ENCODE measurements around the gene PARVA.

- no peak for TF ChIP-seq CTCF (IDR thresholded peaks at IDR 0.05)
- TF ChIP-seq, protein P1, sequence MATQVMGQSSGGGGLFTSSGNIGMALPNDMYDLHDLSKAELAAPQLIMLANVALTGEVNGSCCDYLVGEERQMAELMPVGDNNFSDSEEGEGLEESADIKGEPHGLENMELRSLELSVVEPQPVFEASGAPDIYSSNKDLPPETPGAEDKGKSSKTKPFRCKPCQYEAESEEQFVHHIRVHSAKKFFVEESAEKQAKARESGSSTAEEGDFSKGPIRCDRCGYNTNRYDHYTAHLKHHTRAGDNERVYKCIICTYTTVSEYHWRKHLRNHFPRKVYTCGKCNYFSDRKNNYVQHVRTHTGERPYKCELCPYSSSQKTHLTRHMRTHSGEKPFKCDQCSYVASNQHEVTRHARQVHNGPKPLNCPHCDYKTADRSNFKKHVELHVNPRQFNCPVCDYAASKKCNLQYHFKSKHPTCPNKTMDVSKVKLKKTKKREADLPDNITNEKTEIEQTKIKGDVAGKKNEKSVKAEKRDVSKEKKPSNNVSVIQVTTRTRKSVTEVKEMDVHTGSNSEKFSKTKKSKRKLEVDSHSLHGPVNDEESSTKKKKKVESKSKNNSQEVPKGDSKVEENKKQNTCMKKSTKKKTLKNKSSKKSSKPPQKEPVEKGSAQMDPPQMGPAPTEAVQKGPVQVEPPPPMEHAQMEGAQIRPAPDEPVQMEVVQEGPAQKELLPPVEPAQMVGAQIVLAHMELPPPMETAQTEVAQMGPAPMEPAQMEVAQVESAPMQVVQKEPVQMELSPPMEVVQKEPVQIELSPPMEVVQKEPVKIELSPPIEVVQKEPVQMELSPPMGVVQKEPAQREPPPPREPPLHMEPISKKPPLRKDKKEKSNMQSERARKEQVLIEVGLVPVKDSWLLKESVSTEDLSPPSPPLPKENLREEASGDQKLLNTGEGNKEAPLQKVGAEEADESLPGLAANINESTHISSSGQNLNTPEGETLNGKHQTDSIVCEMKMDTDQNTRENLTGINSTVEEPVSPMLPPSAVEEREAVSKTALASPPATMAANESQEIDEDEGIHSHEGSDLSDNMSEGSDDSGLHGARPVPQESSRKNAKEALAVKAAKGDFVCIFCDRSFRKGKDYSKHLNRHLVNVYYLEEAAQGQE (IDR thresholded peaks at IDR 0.05; ENCODE audit: insufficient read depth in 1 of 2, low read depth in 2 of 2, low read length in 1 of 2), result no peak
- TF ChIP-seq POLR2AphosphoS5 (IDR thresholded peaks at IDR 0.05; ENCODE audit: low read depth, low read length), result no peak
- no peak for TF ChIP-seq SIN3A (IDR thresholded peaks at IDR 0.05; ENCODE audit: borderline replicate concordance, insufficient read depth, low read depth, low read length)
These were observed 75.9 kb downstream of the PARVA start for GRCh38 chr11:12453243-12453642.

Data from Panc1 (cell line).